ENCODE measurements around the gene MTHFR. TPM values are rescaled to one million over a fixed set of nuclear protein-coding genes. Genes with fewer than 3 reads are reported as not detected.

MTHFR gene
- total and polyA plus RNA-seq, 4 donors: 5.5 to 29.0 (median 18.3) TPM

DNA sequence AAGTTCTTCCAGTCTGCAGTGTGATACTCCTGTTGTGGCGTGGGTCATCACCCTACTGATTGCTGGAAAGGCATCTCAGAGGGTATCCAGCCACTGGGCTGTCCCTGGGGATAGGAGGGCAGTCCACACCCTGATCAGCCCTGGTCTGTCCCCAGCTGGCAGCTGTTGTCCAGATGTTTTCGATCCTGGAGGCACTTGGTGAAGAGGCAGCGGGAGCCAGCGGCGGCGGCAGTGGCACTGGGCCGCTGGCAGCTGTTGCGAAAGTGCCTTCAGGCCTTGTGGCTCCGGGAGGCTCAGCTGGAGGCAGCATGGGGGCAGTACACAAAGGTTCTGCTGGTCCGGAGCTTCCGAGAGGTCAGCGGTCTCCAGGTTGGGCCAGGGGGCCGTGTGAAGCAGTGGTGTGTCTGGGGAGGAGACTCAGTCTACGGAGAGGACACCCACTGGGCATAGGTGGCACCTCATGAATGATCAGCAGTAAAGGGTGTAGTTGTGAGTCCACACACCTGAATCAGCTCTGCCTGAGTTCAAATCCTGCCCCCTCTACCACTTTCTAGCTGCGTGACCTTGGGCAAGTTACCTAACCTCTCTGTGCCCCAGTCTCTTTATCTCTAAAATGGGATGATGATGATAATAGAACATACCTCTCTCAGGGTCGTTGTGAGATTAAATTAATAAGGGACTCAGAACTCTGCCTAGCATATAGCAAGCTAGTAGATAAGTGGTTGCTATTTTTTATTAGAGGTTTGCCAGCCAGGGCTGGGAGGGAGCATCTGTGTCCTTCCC is 37.7 kb downstream of the MTHFR start:
- no peaks in the 10 kb centered on the region for H3K36me3 ChIP-seq (ENCODE audit: control insufficient read depth in 4 of 4, insufficient read depth in 3 of 4, low read depth in 1 of 4, low read length in 3 of 4)
- no peak for DNase-seq (ENCODE audit: low spot score)
- no peaks in the 10 kb centered on the region for H3K9me3 ChIP-seq (ENCODE audit: control insufficient read depth in 4 of 4, low read length in 3 of 4)
- WGBS: 78% methylated on average over 16 of the region's 16 CpGs
- TF ChIP-seq TAF1 (conservative IDR thresholded peaks at IDR 0.05) (no peak), GABPA (IDR thresholded peaks at IDR 0.05 in 1 of 2, conservative IDR thresholded peaks at IDR 0.05 in 1 of 2) (no peak), SP1 (IDR thresholded peaks at IDR 0.05) (no peak), RAD21 (IDR thresholded peaks at IDR 0.05) (no peak), EGR1 (IDR thresholded peaks at IDR 0.05; ENCODE audit: low read depth in 2 of 2) (no peak), HNF4A (conservative IDR thresholded peaks at IDR 0.05) (no peak), HNF4G (IDR thresholded peaks at IDR 0.05) (no peak), JUND (IDR thresholded peaks at IDR 0.05) (no peak), FOXA1 (IDR thresholded peaks at IDR 0.05) (no peak), NR2F2 (IDR thresholded peaks at IDR 0.05) (no peak), RXRA (IDR thresholded peaks at IDR 0.05) (no peak), FOXA2 (IDR thresholded peaks at IDR 0.05) (no peak), YY1 (IDR thresholded peaks at IDR 0.05) (no peak)
- TF ChIP-seq, protein P1, sequence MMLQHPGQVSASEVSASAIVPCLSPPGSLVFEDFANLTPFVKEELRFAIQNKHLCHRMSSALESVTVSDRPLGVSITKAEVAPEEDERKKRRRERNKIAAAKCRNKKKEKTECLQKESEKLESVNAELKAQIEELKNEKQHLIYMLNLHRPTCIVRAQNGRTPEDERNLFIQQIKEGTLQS (IDR thresholded peaks at IDR 0.05): no peak
- TF ChIP-seq, protein P2, sequence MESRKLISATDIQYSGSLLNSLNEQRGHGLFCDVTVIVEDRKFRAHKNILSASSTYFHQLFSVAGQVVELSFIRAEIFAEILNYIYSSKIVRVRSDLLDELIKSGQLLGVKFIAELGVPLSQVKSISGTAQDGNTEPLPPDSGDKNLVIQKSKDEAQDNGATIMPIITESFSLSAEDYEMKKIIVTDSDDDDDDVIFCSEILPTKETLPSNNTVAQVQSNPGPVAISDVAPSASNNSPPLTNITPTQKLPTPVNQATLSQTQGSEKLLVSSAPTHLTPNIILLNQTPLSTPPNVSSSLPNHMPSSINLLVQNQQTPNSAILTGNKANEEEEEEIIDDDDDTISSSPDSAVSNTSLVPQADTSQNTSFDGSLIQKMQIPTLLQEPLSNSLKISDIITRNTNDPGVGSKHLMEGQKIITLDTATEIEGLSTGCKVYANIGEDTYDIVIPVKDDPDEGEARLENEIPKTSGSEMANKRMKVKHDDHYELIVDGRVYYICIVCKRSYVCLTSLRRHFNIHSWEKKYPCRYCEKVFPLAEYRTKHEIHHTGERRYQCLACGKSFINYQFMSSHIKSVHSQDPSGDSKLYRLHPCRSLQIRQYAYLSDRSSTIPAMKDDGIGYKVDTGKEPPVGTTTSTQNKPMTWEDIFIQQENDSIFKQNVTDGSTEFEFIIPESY (IDR thresholded peaks at IDR 0.05): no peak
- TF ChIP-seq, protein P3, sequence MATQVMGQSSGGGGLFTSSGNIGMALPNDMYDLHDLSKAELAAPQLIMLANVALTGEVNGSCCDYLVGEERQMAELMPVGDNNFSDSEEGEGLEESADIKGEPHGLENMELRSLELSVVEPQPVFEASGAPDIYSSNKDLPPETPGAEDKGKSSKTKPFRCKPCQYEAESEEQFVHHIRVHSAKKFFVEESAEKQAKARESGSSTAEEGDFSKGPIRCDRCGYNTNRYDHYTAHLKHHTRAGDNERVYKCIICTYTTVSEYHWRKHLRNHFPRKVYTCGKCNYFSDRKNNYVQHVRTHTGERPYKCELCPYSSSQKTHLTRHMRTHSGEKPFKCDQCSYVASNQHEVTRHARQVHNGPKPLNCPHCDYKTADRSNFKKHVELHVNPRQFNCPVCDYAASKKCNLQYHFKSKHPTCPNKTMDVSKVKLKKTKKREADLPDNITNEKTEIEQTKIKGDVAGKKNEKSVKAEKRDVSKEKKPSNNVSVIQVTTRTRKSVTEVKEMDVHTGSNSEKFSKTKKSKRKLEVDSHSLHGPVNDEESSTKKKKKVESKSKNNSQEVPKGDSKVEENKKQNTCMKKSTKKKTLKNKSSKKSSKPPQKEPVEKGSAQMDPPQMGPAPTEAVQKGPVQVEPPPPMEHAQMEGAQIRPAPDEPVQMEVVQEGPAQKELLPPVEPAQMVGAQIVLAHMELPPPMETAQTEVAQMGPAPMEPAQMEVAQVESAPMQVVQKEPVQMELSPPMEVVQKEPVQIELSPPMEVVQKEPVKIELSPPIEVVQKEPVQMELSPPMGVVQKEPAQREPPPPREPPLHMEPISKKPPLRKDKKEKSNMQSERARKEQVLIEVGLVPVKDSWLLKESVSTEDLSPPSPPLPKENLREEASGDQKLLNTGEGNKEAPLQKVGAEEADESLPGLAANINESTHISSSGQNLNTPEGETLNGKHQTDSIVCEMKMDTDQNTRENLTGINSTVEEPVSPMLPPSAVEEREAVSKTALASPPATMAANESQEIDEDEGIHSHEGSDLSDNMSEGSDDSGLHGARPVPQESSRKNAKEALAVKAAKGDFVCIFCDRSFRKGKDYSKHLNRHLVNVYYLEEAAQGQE (IDR thresholded peaks at IDR 0.05): no peak
- TF ChIP-seq, protein P4, sequence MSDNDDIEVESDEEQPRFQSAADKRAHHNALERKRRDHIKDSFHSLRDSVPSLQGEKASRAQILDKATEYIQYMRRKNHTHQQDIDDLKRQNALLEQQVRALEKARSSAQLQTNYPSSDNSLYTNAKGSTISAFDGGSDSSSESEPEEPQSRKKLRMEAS (IDR thresholded peaks at IDR 0.05): no peak
- TF ChIP-seq, protein P5, sequence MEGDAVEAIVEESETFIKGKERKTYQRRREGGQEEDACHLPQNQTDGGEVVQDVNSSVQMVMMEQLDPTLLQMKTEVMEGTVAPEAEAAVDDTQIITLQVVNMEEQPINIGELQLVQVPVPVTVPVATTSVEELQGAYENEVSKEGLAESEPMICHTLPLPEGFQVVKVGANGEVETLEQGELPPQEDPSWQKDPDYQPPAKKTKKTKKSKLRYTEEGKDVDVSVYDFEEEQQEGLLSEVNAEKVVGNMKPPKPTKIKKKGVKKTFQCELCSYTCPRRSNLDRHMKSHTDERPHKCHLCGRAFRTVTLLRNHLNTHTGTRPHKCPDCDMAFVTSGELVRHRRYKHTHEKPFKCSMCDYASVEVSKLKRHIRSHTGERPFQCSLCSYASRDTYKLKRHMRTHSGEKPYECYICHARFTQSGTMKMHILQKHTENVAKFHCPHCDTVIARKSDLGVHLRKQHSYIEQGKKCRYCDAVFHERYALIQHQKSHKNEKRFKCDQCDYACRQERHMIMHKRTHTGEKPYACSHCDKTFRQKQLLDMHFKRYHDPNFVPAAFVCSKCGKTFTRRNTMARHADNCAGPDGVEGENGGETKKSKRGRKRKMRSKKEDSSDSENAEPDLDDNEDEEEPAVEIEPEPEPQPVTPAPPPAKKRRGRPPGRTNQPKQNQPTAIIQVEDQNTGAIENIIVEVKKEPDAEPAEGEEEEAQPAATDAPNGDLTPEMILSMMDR (IDR thresholded peaks at IDR 0.05; ENCODE audit: low read depth, low read length, missing input control): no peak
- H3K27me3 ChIP-seq (ENCODE audit: control insufficient read depth in 4 of 4, insufficient read depth in 4 of 4, low read length in 3 of 4): no peaks in the 10 kb centered on the region
- H3K4me3 ChIP-seq (ENCODE audit: low read depth in 1 of 3, low read length in 3 of 3): no peak overlapping the region
- no peak overlapping the region for H3K9ac ChIP-seq (ENCODE audit: low read depth in 1 of 2, low read length in 2 of 2)
- H3K27ac ChIP-seq (ENCODE audit: low read depth in 1 of 2, low read length in 2 of 2): no peak overlapping the region
- no peaks in the 10 kb centered on the region for H3K4me1 ChIP-seq (ENCODE audit: control insufficient read depth in 4 of 4, insufficient read depth in 4 of 4, low read length in 3 of 4)

All from liver (tissue), 9 donors.